ENCODE results near the gene IL10.

The IL10 gene

DNA sequence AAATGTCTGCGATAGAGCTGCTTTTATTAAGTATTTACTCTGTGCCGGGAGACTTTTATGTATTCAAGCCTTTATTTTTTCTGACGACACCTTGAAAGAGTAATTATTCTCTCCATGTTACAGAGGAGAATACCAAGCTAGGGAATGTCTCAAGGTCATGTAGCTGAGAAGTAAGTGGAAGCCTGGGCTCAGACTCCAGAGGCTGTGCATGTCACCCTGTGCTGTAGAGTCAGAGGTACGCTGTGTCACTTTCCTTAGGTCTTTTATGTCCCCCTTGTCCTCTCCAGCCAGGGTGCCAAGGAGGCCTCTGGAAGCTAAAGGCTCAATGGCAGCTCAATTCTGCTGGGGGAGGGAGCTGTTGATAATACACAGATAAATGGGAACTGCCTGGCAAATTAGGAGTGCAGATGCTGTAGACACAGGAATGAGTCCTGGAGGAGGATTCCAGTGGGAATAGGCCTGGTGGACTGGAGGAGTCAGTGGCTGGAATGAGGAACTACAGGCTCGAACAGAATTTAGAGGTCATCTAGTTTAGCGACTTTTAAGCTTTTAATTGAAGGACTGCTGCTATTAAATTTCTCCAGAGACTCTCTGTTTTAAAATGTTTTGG lies 11.0 kb downstream of the IL10 start:
- DNase-seq: no peak

DNA sequence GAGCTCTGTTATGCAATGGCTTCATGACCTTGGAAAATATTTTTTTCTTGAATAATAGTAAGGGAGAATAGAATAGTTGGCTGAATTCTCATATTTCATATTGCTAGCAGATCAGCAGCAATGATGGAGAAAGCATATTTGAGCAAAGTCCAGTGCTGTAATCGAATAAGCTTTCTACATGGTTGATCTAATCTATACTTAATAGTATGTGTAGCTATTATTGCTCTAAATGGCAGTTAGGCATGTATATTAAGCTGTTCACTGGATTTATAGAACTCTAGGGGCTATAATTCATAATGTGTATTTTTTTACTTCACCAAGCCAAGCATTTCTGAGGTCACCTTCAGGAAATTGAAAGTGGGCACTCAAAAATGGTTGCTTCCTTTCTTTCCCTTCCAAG lies 11.7 kb downstream of the IL10 start:
- no peak for DNase-seq

DNA sequence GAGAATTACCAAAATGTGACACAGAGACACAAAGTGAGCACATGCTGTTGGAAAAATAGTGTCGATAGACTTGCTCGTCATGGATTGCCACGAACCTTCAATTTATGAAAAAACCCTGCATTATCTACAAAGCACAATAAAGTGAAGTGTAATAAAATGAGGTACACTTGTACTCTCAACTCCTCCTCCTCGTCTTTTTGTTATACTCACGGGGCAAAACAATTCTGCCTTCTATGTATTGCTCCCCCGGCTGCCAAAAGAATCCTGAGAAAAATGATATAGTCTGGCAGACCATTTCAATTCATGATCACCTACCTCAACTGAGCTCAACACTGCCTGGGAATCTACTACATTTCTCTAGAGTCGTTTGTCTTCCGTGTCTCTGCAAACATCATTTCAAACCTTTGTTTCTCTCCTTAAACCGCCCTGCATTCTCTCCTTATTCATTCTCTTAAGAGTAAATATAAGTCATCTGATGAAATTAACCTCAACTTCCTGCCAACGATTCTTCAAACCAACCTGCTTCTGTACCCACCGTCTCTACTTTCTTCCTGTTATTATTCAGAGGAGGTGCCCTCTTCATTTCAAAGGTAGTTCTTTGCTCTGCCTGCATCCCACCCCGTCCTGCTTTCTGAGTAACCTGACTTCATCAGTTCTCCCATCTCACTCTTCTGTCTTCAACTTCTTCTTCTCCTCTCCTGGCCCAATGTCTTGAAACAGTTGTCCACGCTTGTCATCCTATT lies 14.6 kb downstream of the IL10 start:
- DNase-seq: peak; percentile 22

DNA sequence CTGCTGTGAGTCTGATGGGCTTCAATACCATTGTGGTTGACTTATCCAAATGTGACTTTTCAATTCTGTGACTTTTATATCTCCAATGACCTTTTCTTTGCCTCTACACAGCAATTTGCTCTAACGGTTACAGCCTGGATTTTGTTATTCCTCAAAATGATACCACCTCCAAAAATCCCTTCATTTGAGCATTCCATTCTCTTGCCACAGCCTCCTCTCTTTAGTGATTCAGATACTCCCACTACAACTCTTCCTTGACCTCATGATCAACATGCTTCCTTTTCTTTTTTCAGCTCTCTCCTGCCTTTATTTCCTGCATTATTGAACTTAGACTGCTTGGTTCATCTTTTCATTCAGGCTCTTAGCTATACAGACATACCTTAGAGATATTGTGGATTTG lies 18.3 kb downstream of the IL10 start:
- DNase-seq: no peak

DNA sequence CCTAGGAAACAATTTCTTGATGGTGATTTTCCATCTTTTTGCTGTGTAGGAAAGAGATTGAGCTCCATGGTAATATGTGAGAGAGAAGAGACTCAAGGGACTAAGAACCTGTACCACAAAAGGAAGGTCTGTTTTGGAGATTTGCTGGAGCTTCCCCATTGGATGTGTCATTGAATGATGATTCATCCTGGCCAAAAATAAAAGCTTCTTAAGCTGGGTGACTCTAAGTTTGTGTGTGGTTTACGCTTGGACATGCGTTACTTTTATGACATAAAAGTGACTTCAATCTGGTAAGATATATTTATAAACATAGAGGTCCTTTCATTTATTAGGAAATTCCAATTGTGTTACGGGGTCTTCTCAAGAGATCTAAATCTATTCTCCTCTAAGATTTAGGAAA lies 19.2 kb downstream of the IL10 start:
- no peak for DNase-seq

DNA sequence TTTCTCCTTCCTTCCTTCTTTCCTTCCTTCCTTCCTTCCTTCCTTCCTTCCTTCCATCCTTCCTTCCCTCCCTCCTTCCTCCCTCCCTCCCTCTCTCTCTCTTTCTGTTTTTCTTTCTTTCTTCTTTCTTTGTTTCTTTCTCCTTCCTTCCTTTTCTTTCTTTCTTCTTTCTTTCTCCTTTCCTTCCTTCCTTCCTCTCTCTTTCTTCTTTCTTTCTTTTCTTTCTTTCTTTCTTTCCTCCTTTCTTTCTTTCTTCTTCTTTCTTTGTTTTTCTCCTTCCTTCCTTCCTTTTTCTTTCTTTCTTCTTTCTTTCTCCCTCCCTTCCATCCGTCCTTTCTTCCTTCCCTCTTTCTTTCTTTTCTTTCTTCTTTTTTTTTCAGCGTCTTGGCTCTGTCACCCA lies 19.8 kb downstream of the IL10 start:
- no peak for DNase-seq

DNA sequence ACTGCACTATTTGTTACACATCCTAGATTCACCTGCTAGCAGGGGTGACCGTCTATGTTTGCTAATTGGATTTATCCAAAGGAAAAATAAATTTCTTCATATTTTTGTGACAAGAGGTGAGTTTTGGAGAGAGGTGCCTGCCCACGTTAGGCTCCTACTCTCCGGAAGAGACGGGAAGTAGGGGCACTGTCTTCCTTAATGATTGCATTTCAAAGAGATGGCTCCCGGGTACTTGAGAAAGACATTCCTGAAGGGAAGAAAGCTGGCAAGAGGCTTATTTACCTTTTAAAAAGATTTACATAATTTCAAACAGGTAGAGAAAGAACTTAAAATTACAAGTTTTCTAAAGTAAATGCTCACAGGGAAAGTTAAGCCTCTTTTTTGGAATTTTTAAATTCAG lies 20.4 kb downstream of the IL10 start:
- no peak for DNase-seq

DNA sequence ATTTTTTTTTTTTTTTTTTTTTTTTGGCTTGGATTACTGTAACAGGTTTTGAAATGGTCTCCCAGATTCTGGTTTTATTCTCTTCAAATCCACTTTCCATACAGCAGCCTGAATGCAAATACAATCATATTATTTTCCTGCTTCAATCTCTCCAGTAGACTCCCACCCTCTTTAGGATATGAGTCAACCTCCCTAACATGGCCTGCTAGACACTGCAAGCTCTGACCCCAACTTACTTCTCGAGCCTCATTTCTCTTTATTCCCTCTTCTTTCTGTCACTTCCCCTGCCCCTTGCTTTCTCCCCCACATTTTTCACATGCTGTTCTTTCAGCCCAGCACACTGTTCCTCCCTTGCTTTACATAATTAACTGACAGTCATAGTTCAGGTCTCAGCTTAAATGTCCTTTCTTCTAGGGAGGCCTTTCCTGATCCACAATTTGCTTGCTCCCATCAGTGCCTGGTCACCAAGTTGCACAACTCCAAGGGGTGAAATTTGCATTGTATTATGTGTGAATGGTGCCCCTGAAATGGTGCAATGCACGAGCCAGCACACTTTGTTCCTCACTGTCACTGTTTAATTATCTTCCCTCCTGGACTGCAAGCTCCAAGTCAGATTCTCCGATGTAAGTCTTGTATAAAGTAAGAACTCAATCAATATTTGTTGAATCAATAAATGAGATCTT lies 23.8 kb downstream of the IL10 start:
- no peak for DNase-seq

DNA sequence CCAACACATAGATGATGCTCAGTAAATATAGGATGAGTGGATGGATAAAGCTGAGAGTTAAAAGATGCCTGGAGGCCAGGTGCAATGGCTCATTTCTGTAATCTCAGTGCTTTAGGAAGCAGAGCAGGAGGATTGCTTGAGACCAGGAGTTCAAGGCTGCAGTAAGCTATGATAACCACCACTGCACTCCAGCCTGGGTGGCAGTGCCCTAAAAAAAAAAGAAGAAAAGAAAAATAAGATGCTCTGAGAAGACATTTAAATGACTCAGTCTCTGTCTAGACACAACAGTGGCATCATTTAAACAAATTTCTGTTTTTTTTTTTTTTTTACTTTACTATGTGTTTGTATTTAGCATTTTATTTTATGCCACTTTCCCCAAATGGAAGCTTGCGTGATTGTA lies 27.0 kb downstream of the IL10 start:
- no peak for DNase-seq

DNA sequence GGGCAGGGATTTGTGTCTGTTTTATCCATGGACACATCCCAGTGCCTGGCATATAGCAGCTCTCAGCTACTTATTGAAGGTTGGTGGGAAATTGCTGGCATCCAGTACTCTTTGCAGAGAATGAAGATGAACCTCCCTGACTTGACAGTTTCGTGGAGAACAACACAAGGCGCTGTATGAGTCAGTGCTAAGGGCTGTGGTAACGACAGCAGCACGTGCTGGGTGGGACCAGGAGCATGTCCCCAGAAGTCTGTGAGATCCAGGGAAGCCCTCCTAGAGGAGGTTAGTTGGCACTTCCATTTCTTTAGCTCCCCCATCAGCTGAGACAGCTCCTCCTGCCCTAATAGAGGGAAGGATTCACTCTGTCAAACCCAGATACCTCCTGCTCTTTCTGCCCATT lies 27.6 kb downstream of the IL10 start:
- DNase-seq: no peak

DNA sequence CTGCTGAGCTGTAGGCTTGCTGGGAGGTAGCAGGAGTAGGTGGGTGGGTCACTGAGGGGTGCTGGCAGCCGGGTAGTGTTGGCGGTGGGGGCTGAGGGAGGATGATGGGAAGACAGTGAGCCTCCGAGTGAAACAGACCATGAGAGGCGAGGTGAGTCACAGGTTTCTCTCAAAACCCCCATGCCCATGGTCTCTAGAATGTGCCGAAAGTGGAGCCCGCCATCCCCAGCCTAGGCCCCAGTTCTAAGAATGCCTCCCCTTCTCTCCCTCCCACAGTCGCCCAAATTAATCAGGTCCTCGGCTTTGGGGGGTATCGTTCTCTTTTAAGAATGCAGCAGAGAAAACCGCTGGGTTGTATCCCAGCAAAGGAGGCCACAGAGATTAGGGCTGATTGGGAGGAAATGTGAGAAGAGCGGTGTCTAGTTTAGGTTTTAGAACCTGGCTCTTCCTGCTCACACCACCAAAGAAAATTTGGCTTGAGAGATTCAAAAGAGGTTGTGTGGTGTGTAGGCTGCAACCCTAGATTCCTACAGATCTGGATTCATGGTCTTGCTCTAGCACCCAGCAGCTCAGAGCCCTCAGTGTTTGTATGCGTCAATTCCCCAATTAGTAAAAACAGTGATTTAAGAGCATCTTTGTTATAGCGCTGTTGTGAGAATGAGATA lies 29.4 kb downstream of the IL10 start:
- DNase-seq: peak; percentile 45

DNA sequence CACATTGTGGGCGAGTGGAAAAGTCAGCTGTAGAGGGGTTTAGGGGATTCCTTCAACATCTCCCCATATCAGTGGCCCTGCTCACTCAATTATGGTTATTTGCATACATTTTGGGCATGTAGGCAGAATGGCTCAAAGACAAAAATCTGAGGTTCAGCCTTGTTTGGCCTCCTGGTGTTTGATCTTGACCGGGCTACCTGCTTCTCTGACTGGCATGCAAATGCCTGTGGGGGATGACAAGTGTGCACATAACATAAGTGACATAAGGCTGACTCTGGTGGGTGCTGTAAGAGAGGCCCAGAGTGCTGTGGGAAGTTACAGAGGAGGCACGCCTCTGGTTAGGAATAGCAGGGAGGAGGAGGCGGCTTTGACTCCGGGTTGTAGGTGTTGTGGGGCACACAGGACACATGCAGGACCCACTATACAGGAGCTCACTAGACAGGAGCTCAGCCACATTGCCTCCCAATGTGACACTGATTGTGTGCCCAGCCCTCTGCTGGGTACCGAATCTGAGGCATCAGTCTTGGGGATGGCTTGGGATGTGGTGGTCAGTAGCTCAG lies 31.1 kb downstream of the IL10 start:
- no peak for DNase-seq

DNA sequence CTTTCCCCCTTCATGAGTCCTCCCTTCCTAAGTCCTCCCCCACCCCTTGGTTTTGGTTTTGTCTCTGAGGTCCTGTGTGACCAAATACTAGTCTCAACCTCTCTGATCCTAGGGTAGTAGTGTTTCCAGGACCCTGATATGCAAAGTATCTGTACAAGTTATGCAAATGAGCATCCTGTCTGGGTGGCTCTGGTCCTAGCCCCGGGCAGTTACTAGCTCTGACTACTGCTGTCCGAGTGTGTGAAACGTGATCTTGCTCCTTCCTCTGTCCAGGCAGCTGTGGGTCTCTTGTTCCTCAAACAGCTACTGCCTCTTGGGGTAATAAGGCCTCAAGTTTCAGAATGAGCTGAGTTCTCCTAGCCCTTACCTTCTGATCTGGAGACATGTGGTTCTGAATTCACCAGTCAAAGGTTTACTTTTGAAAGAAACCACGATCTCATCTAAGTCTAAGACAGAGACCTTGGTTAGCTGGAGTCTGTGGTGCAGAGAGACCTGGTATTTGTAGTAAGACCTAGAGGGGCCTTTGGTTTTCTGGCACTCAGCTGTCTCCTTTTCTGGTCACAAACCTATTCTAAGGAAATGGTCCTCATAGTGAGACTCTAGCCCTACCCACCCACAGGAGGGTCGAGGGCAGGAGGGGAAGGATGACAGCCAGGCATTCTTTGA lies 32.8 kb downstream of the IL10 start:
- no peak for DNase-seq

DNA sequence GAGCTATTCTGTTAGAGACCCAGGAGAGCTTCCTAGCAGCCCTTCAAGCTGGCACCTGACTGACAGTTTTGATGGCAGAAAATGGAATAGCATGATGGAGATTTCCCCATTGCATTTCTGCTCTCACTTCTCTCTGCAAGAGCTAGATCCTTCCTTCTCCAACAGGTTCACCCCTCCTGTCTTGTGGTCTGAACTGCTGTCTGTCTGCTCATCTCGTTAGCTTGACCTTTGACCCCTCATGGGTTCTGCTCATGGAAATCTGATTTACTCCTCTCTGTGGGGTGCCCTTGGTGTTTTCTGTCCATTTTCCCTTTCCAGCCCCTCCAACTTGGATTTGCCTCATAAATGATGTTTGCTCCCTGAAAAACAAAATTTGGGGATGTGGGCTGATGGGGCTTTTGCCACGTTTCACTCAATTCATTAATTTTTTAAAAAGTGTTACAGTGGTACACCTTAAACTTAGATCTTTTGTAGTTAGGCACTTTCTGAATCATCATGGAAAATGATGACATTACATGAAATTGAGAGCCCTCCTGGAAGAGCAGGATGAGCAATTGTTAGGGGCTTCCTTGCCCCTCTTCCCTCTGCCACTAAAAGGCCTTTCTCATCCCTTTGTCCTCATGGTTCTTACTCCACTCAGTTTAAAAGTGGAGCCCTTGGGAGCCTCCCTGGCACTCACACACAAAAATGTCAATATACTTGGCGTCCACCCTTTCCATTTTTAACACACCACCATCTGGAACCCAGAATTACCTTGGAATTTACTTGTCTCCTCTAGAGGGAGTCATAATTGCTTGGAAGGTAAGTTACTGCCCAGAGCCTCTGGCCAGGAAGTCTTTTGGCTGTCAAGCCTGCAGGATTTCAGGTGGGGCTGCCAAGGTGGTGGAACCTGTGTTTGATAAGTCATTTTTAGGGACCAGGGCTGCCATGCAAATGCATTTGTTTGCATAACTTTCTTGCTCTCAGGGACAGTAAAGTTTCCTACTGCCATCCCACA lies 33.6 kb downstream of the IL10 start:
- no peak for DNase-seq

DNA sequence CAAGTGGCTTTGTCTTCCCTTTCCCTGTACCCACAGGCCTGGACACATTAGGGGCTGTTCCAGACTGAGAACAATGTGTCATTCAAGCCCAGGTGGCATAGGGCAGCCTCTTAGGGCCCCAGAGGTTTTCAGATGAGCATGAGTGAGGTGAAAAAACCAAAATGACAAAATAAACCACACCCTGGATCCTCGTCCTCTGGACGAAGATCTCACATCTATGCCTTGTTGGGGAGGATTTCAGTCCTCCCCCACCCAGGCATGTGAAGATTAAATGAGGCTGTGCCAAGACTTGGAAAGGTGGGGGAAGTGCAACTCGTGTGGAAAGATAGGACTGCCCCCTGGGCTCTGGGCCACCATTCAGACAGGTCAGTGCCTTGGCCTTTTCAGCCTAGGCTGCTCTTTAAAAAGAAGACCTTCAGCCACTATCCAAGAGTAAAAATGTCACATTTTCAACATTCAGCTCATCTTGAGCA lies 34.5 kb downstream of the IL10 start:
- no peak for DNase-seq

DNA sequence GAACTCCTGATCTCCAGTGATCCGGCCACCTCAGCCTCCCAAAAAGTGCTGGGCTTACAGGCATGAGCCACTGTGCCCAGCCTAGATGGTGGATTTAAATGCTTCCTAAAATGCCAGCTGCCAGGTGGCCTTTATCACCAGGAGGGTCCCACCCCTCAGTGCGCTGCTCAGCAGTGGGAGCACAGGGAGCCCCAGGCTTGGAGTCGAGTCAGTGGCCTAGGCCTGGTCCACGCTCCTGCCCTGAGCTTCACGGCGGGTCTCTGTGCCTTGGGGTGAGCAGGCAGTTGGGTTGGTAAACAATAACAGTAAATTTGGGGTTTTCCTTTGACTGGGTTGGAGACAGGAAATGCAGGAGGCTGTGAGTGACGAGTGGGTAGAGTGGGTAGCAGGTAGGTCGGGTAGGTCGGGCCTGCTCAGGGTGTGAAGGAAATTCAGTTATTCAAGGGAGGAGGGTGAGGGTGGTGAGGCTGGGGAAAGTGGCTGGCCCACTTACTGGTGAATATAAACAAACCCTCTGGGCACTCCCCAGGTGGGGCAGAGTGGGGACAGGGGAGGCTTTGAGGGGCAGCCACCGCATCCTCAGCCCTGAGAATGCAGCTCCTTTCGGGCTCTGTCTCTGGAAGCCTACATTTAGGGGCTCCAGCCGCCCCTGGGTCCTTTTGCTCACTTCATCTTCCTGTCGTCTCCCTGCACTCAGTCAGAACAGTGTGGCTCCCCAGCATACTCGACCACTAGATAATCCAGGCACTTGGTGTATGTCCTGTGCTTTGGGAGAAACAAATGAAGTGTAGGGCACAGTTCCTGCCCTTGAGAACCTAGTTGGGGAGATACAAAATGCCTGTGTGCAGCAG lies 35.2 kb downstream of the IL10 start:
- peak; percentile 38 for DNase-seq

DNA sequence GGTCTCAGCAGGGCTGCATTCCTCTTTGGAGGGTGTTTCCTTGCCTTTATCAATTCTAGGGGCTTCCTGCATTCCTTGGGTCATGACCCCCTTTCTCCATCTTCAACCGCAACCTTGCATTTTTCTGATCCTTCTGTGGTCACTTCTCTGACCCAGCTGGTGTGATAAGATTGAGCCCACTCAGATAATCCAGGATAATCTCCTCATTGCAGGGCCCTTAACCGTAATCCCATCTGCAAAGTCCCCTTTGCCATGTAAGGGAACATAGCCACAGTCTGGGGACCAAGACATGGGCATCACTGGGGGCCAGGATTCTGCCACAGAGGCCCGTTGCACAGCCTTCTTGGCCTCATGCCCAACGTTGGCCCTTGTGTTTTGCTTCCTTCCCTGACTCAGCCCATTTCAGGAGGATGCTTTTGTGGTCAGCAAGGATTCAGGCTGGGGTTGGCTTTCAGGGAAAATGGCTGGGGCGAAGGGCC lies 36.7 kb downstream of the IL10 start:
- DNase-seq: no peak

DNA sequence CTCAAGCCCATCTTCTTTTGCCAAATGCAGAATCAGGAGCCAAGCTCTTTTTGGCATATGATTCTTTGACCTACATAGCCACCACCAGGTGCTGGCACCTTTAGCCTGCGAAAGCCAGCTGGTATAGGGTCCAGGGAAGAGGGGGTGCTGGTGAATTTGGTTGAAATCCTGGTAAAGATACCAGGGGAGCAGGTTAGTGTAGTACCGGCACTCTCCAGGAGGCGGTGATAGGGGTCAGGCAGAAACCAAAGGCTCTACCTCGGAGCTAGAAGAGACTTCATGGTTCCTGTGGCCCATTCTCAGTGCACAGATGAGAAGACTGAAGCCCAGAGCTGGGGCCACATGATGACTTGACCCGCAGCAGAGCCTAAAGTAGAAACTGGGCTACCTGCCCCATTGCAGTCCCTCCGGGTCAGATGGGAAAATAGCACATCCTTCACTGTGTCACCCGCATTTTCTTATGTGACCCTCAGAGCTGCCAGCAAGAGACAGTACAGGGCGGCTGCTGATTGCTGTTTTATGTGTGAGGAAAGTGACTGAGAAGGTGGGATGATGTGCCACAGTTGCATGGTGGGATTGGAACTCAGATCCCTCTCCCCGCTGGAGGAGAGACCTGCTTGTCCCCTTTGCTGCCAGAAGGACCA lies 37.7 kb downstream of the IL10 start:
- DNase-seq: peak; percentile 71

DNA sequence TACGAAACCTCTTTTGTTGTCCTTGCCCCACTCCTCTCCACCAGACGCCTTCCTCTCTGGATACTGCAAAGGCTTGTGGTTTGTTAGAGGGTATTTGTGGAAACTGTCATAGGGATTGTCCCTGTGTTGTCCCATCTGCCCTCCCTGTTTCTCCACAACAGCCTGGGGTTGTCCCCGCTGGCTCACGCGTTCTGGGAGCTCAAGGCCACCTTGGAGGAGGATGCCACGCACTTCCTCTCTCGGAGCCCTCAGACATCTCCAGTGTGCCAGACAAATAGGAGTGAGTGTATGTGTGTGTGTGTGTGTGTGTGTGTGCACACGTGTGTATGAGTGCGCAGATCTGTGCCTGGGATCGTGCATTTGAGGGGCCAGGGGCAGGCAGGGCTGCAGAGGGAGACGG lies 39.3 kb downstream of the IL10 start:
- DNase-seq: no peak

DNA sequence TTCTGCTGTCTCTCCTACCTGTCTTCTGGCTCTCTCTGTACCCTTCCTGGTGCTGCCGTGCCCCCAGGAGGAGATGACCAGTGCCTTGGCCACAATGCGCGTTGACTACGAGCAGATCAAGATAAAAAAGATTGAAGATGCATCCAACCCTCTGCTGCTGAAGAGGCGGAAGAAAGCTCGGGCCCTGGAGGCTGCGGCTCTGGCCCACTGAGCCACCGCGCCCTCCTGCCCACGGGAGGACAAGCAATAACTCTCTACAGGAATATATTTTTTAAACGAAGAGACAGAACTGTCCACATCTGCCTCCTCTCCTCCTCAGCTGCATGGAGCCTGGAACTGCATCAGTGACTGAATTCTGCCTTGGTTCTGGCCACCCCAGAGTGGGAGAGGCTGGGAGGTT lies 39.8 kb downstream of the IL10 start:
- no peak for DNase-seq

All from stimulated activated naive CD4-positive, alpha-beta T cell treated with Interleukin-2 at 50 U/mL for 16 hours (primary cell).